GM18498 (cell line): ENCODE measurements around the gene CREB3L2.
"Not testable (repeated sequence)": the region's sequence is repeated elsewhere in the genome, so short reads cannot be mapped to it uniquely, and the experiment has no call there.

Experiments used
- ATAC-seq: cut with Tn5 transposase; IDR thresholded peaks from one replicate; pipeline ENCODE4 v1.9.1; 2021; ENCODE audit warnings: mild to moderate bottlenecking, moderate library complexity; ENCODE audit not compliant: unreplicated experiment

The CREB3L2 gene

DNA sequence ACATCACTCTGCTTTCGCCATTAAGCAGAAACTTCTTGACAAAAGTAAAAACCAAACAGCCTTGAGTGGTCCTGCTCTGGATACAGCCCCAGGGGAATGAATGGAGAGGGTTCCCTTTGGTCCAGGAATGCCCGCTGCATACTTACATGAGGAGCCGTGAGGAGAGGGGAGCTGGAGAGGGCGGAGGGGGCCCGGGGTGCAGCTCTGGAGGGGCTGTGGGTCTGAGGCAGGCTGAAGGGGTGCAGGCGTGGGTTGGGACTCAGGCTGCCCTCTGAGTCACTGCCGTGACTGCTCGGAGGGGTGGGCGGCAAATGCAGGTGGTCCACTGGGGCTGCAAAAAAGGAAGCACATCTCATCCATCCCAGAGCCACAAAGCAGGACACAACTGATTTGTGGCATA, 93.8 kb downstream of the CREB3L2 start:
- ATAC-seq = no peak

DNA sequence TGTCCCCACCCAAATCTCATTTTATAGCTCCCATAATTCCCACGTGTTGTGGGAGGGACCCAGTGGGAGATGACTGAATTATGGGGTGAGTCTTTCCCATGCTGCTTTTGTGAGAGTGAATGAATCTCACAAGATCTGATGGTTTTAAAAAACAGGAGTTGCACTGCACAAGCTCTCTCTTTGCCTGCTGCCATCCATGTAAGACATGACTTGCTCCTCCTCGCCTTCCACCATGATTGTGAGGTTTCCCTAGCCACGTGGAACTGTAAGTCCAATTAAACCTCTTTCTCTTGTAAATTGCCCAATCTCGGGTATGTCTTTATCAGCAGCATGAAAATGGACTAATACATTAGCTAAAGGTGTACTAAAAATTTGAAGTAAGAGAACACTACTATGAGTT, 95.2 kb downstream of the CREB3L2 start:
- not testable (repeated sequence) for ATAC-seq

- no peak for ATAC-seq
These were observed 97.1 kb downstream of the CREB3L2 start for GRCh38 chr7:137904833-137905232.

DNA sequence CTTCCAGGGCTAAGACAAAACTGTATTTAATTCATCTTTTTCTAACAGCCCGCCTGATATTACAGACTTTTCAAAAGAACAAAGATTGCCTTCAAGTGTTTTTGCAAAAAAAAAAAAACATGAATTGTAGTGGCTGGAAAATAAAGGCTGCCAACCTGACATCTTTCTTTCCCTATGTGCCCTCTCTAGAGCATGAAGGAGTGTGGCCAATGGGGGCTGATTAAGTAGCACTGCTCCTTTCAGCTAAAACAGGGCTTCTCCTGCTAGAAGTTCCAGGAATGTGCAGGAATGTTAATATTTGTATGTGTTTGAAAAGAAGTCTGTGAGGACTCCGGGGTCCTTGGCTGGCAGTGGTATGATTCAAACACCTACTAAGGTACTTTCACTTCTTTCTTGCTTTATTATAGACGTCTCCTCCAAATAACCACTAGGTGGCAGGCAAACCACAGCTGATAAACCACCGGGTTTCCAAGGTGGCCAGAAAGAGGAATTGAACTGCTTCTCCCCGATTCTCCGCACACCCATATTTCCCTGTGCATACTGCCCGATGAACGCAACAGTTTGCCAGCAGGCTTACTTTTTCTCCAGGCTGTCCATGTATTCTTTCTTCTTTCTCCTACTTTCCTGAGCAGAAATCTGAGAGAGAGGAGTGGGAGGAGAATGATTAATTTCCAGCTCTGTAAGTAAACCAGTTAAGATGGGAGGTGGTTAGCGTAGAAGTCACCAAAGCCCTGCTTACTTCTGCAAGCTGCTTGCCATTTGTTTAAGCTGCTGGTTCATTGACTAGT, 98.3 kb downstream of the CREB3L2 start:
- ATAC-seq = peak; percentile 71

- ATAC-seq = no peak
These were observed 101.7 kb downstream of the CREB3L2 start for GRCh38 chr7:137900137-137900536.

DNA sequence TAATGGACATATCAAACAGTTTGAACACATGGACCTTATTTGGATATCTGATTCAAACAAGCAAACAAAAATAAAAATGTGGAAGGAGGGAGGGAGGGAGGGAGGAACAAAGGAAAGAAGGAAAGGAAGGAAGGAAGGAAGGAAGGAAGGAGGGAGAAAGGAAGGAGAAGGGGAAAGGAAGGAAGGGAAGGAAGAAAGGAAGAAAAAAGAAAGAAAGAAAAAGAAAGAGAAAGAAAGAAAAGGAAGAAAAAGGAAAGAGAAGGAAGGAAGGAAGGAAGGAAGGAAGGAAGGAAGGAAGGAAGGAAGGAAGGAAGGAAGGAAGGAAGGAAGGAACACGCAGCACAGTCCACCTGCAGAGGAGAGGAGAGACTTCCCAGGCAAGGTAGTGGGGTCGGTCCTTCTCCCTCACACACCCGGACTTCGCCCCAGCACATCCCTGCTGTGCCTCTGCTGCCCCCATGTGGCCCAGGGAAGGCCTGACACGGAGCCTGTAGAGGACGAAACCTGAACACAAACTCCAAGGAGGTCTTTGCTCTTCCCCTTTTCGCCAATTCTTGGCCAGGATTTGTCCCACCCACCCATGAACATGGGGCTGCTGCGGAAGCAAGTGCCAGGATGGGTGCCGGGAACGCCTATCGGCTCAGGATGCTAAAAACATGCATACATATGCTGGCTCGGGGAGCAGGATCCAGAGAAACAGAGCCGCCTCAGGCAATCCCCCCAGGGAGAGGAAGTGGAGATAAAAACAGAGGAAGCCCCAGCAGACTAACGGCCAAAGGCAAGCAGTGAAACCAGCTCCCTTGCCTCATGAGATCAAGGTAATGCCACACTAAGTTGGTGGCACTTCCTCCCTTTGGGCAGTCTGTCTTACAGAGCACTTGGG, 102.8 kb downstream of the CREB3L2 start:
- ATAC-seq = peak; percentile 75

DNA sequence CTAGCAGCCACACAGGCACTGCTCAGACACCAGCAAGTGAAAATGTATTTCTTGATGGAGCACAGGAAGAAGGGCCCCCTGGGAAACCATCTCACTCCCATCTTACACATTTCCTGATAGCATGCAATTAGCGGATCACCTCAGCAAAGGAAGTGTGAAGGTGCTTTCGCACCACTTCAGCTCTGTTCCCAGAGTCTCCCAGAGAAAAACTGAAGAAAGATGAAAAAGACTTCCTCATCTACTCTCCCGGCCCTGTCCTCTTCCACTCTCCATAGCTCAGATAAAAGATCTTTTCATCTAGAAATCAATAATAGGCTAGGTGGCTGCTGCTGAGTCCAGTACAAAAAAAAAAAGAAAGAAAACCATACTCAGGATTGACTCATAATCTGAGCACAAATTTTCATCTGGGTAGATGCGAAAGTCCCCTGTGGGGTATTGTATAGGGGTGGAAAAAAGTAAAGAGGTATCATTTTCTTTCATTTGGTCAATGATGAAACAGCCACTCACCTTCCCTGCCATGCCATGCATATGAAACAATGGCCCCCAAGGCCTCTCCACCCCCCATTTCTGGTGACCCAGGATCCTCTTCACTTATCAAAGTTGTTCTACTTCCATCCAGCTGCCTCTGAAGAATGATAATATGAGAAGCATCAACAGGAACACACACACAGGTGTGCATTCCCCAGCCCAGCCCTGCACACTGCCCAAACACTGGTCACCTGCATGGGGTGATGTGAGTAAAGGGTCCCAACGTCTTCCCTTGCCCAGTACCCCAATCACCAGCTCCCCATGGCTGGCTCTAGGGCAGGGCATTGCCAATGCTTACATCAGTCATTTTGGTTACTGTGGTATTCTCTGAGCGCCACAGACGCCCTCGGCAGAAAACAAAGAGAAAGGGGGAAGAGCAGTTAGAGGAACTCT, 106.3 kb downstream of the CREB3L2 start:
- ATAC-seq = peak; percentile 75

DNA sequence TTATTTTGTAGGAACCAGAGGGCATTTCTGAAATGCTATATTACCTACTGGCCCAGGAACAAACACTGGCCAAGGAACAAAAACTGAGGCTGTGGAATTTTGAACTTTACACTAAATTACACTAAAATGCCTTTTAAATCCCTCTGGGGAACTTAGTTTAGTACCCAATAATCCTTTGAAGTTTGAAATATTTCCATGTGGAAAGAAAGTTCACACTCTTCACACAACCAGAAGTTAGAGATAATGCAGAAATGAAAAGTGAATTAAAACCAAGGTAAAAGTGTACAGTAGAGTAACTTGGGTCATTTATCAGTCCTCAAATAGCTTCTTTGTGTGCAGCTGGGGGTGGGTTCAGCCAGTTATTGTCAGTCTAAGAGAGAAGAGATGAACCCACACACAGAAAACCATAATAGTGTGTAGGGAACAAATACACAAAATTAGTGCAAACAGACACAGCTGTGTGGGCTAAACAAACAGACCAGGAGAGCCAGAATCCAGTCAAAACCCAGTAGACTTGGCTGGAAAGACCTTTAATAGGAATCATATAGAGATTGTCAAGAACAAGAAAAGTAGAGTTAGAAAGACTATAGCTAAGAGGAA, 108.6 kb downstream of the CREB3L2 start:
- ATAC-seq = no peak

DNA sequence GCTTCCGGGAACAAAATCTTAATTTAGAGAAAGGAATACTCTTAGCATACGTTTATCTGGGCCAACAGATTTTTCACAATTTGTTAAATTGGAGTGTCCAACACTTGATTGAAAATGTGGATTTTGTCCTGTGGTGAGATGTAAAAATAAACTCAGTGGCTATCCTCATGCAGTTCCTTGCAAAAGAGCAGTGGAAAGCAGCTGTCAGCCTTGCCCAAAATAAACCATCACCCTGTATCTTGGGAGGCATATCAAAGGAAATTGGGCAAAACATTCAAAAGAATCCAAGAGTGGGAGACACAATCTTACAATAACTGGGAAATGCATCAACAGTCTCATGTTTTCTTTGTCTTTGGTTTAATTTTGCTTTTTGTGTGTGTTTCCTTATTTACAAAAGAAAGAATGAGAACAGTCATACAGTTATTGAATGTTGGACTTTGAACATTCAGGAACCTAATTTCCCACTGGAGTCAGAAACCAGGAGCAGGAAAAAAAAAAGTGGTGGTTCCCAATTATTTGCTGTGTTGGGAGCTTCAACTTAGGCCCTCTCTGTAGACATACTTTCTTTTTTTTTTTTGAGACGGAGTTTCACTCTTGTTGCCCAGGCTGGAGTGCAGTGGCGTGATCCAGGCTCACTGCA, 110.8 kb downstream of the CREB3L2 start:
- no peak for ATAC-seq

DNA sequence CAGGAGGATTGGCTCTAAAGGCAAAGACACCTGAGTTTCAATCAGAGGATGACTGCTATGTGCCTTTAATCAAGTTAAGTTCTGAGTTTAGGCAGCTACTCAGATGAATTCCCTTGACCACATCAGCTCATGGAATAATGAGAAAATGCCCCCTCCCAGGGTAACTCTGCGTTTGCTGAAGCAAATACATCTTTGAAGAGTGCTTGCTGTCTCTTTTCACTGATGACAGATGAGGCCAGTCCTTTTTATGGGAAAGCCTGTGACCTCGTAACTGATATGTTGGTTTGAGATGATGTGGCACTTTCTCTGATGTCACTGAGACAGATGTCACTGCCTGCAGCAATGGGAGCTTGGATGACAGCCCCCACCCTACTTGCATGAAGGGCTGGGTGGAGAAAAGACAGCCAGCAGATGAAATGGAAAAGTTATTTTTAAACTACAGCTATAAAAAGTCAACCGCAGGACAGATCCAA, 111.4 kb downstream of the CREB3L2 start:
- ATAC-seq = no peak

DNA sequence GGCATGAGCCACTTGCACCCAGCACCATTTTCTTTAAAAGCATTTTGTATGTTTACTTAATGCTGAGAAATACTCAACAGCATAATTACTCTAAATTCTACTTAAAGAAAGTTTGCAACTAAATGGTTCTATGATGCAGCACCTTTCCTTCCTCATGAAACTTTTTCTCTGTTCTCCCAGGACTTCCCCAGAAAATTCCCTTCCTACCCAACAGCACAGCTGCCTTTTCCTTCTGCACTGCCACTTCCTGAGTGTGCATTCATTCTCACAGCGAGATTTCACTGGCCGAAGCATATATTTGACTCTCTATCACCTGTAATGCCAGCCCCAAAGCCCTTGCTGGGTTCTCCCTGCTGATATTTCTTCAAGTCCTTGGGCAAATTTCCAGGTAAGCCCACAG, 113.6 kb downstream of the CREB3L2 start:
- no peak for ATAC-seq

DNA sequence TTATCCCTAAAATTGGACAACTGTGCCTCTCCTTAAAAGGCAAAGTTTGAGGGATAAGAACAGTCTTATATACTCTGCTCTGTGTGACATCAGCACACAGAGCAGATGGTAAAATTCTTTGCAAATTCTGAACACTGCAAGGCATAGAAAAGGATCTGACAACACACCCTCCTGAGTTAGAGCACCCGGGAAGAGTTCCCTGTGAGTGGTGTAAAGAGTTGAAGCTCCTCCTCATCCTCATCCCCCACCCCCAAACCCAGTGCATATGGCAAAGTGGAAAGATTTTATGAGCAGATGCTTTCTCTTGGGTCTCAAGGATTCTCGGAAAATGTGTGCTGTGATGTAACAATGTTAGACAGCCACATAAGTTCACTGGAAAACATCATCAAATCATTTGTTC, 115.1 kb downstream of the CREB3L2 start:
- ATAC-seq = no peak

DNA sequence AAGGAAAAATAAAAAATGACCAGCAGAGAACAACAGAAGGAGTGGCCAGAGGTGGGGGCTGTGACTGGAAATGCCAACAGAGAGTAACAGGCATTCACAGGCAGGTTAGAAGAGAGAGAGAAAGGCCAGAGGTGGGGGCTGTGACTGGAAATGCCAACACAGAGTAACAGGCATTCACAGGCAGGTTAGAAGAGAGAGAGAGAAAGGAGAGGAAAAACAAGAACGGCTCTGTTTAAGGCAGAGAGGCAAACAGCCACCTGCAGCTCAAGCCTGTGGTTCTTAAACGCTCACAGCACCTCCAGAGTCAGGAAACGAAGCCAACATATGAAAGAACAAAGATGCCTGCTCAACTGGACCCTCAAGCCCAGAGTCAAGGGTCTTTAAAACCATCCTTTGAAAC, 115.6 kb downstream of the CREB3L2 start:
- no peak for ATAC-seq

DNA sequence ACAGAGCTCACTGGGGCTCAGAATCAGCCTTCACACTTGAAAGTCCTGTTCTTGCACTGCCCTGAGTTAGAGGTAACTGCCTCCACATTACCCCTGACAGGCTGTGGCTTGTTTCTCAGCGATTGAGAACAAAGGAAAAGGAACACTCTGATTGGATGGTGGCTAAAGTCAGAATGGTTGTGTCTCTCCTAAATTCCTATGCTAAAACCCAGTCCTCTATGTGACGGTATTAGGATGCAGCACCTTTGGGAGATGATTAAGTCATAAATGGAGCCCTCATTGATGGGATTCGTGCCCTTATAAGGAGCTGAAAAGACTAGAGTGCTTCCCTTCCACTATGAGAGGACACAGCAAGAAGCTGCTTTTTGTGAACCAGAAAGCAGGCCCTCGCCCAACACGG, 116.2 kb downstream of the CREB3L2 start:
- ATAC-seq = no peak

DNA sequence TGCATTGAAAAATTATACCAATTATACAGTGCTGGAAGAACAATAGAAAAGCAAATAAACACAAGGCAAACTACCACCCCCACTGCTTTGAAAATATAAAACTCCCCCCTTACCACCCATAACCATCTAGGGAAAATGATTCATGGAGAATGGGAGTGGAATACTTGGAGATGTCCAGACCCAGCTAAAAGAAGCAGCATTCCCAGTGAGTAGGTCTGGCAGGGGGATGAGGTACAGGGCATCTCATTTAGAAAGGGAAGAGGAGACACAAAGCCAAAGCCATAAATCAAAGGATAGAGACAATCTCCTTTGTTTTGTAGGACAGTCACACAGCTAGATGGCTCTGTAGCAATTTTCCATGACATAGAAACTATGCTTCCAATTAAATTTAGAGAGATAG, 119.1 kb downstream of the CREB3L2 start:
- ATAC-seq = no peak

DNA sequence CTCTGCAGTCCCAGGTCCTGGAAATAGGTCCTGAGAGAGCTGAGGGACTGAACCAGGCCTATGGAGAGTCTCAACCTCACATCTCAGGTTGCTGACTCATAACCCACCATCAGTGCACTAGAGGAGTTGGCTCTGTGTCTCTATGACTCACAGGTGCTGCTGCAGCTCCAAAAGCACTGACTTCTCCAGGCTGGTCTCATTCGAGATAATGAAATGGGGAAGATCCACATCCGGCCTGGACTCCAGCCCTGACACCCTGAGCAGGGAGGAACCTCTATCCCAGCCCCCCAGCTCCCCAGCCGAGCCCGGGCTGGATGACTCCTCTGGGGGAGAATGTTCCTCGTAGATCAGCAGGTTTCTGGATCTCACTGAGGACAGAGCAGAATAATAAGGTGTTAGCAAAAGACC, 119.6 kb downstream of the CREB3L2 start:
- ATAC-seq = peak; percentile 84

- ATAC-seq = no peak
These were observed 120.2 kb downstream of the CREB3L2 start for GRCh38 chr7:137881607-137882260.

- ATAC-seq = no peak
These were observed 121.5 kb downstream of the CREB3L2 start for GRCh38 chr7:137880432-137880831.

- no peak for ATAC-seq
These were observed 122.3 kb downstream of the CREB3L2 start for GRCh38 chr7:137879357-137880158.
